GM12865 (cell line): Measurements from ENCODE around the gene GRID1.

Experiments used
- DNase-seq: peaks from one replicate; pipeline ENCODE4 v3.0.0; 2010; ENCODE audit warnings: low read depth
- H3K4me3 ChIP-seq: 2 replicates; pipeline ENCODE4 v1.5.1; 2011; ENCODE audit warnings: mild to moderate bottlenecking, low read depth, low read length, control low read depth
- CTCF ChIP-seq: IDR thresholded peaks from 2 replicates; pipeline ENCODE4 v1.5.1; 2011; ENCODE audit warnings: low read length, control low read depth, low read depth, inconsistent platforms; ENCODE audit not compliant: insufficient read depth; ENCODE audit errors: missing control alignments

GRID1 gene

DNA sequence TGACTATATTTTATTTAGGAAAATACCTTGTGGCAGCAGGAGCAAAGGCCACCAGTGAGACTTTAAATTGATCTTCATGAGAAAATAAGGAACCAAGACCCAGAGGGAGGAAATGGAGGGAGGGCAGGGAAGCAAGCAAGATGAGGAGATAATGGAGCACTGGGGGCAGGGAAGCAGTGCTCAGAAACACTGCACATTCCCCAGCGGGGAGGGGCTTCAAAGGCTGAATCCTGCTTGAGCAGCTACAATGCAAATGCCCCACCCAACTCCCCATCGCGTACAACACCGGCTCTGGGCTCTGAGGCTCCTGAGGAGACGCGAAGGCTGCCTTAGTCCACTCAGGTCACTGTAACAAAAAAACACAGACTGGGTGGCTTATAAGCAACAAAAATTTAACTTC is 503.8 kb downstream of the GRID1 start:
- no peak overlapping the region for H3K4me3 ChIP-seq
- DNase-seq = no peak

GRCh38 chr10:85861513-85862197 is 504.9 kb downstream of the GRID1 start:
- H3K4me3 ChIP-seq = no peak overlapping the region
- no peak for TF ChIP-seq CTCF
- no peak for DNase-seq

More for the DNA sequence above, 503.8 kb downstream of the GRID1 start:
- no peak for TF ChIP-seq CTCF

DNA sequence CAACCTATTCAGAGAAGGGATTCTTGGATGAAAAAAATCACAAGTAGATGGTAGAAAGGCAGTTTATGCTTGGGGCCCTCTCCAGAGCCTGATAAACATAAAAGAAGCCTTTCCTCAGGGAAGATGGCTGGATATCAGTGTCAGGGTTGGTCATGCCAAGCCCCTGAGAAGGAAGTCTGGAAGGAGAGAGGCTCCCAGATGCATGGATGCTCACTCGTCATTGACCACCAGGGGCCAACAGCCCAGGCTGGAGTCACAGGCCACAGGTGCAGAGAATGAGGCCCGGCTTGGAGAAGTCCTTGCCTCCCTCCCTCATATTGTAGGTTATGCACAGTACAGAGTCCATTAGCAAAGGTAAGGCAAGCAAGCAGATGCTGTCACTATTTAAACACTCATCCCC is 506.7 kb downstream of the GRID1 start:
- TF ChIP-seq CTCF = no peak
- DNase-seq = no peak
- H3K4me3 ChIP-seq = no peak overlapping the region

GRCh38 chr10:85858776-85859515 is 507.6 kb downstream of the GRID1 start:
- H3K4me3 ChIP-seq = no peak overlapping the region

GRCh38 chr10:85857791-85858190 is 508.8 kb downstream of the GRID1 start:
- DNase-seq = no peak
- H3K4me3 ChIP-seq = no peak overlapping the region
- no peak for TF ChIP-seq CTCF

More at GRCh38 chr10:85858776-85859515, 507.6 kb downstream of the GRID1 start:
- no peak for TF ChIP-seq CTCF
- DNase-seq = no peak

DNA sequence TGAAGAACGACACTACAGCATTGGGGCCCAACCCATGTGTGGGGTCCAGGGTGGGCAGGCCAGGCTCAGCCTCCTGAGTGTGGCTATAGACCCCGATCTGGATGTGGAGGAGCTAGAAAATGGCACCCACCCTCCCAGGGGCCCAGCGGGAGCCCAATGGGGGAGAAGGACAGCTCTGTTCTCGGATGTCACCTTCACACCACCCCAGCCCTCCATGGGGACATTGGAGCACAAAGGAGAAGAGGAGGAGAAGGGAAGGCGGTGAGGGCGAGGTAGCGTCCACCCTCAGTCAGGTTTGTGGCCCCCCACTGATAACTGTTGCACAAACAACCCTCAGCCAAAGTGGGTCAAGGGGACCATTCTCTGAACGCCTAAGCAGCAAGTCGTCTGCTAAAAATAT is 509.3 kb downstream of the GRID1 start:
- no peak for TF ChIP-seq CTCF
- no peak overlapping the region for H3K4me3 ChIP-seq
- no peak for DNase-seq

- no peak for TF ChIP-seq CTCF
- DNase-seq = no peak
- no peak overlapping the region for H3K4me3 ChIP-seq
Observed at GRCh38 chr10:85851934-85852333, 514.7 kb downstream of the GRID1 start.
